SK-N-SH (cell line): ENCODE measurements around the gene VN1R2. TPM values are rescaled to one million over a fixed set of nuclear protein-coding genes. Genes with fewer than 3 reads are reported as not detected.
"Not testable (repeated sequence)": the region's sequence is repeated elsewhere in the genome, so short reads cannot be mapped to it uniquely, and the experiment has no call there.

Source experiments
- CTCF ChIA-PET: fragments of 300-600, 350-600 bp; formaldehyde crosslinking; extraction: SDS; loops from one replicate; lab custom pipeline; 2021; lab: Yijun Ruan, JAX
- POLR2A ChIA-PET: fragments of 350-600 bp; sonication (Branson Sonifier 250); formaldehyde crosslinking; extraction: SDS; loops from one replicate; lab custom pipeline; 2020; ENCODE audit warnings: antibody characterized with exemption, inconsistent platforms; lab: Yijun Ruan, JAX
- DNase-seq: peaks from one replicate; pipeline ENCODE4 v3.0.0; 2012
- H2AFZ ChIP-seq: fragments of 200-600 bp; sonication (generic); 2 replicates; pipeline ENCODE4 v1.8.1; 2016; ENCODE audit warnings: antibody characterized with exemption, mild to moderate bottlenecking, low read depth
- H3F3A ChIP-seq: fragments of 200-600 bp; sonication (generic); replicated peaks from 2 replicates; pipeline ENCODE3; 2016; ENCODE audit warnings: antibody characterized with exemption, mild to moderate bottlenecking; ENCODE audit not compliant: insufficient read depth
- H3K27ac ChIP-seq, 2 experiments: fragments of 200-500 bp in 1 of 2; fragments of 200-600 bp in 1 of 2; sonication (Bioruptor generic) in 1 of 2; sonication (generic), shearing (Covaris generic) in 1 of 2; 2 replicates each; pipeline versions ENCODE4 v1.5.1 to v1.6.1; 2014 to 2016; ENCODE audit warnings: low read depth in 2 of 2, inconsistent platforms in 1 of 2, low read length in 1 of 2, mild to moderate bottlenecking in 1 of 2, mixed read lengths in 1 of 2
- H3K27me3 ChIP-seq: fragments of 200-600 bp; sonication (generic), shearing (Covaris generic); 2 replicates; pipeline ENCODE4 v1.6.1; 2016; ENCODE audit warnings: mixed run types; ENCODE audit not compliant: insufficient read depth
- H3K36me3 ChIP-seq, 2 experiments: fragments of 200-500 bp in 1 of 2; fragments of 200-600 bp in 1 of 2; sonication (Bioruptor generic) in 1 of 2; sonication (generic) in 1 of 2; replicated peaks in 1 of 2; 2 replicates each; pipeline versions ENCODE3 to v1.5.1; 2014 to 2016; ENCODE audit warnings: low read length in 1 of 2, mild to moderate bottlenecking in 1 of 2; ENCODE audit not compliant: insufficient read depth in 2 of 2, control insufficient read depth in 1 of 2
- H3K4me1 ChIP-seq, 2 experiments: fragments of 200-500 bp in 1 of 2; fragments of 200-600 bp in 1 of 2; sonication (Bioruptor generic) in 1 of 2; sonication (generic), shearing (Covaris generic) in 1 of 2; 2 replicates each; pipeline versions ENCODE4 v1.5.1 to v1.6.1; 2014 to 2016; ENCODE audit warnings: low read depth in 1 of 2, low read length in 1 of 2, mixed run types in 1 of 2; ENCODE audit not compliant: insufficient read depth in 2 of 2, control insufficient read depth in 1 of 2
- H3K4me2 ChIP-seq: fragments of 200-600 bp; sonication (generic), shearing (Covaris generic); 2 replicates; pipeline ENCODE4 v1.6.1; 2017; ENCODE audit warnings: mixed run types
- H3K4me3 ChIP-seq, 2 experiments: fragments of 200-500 bp in 1 of 2; fragments of 200-600 bp in 1 of 2; sonication (Bioruptor generic) in 1 of 2; sonication (generic), shearing (Covaris generic) in 1 of 2; 2 replicates each; pipeline versions ENCODE4 v1.5.1 to v1.8.1; 2014 to 2016; ENCODE audit warnings: low read depth in 2 of 2, inconsistent platforms in 1 of 2, low read length in 1 of 2, mild to moderate bottlenecking in 1 of 2, mixed read lengths in 1 of 2, moderate library complexity in 1 of 2
- H3K79me2 ChIP-seq: fragments of 200-600 bp; sonication (generic); 2 replicates; pipeline ENCODE4 v1.8.1; 2017; ENCODE audit warnings: mild to moderate bottlenecking; ENCODE audit not compliant: insufficient read depth
- H3K9ac ChIP-seq: fragments of 200-600 bp; sonication (generic); 2 replicates; pipeline ENCODE4 v1.6.1; 2017; ENCODE audit warnings: mixed run types
- H3K9me2 ChIP-seq: fragments of 200-600 bp; sonication (generic); 2 replicates; pipeline ENCODE4 v1.6.1; 2017; ENCODE audit warnings: mixed run types
- H3K9me3 ChIP-seq: fragments of 200-600 bp; sonication (generic); 2 replicates; pipeline ENCODE4 v1.6.1; 2017; ENCODE audit warnings: mixed run types, mild to moderate bottlenecking, moderate library complexity
- H4K20me1 ChIP-seq: fragments of 200-600 bp; sonication (generic); 2 replicates; pipeline ENCODE4 v1.6.1; 2017; ENCODE audit warnings: mild to moderate bottlenecking, mixed run types; ENCODE audit not compliant: insufficient read depth
- EP300 ChIP-seq, 2 experiments: IDR thresholded peaks; 2 replicates each; pipeline versions ENCODE4 v1.4.0 to v1.6.1; 2012; ENCODE audit warnings: borderline replicate concordance in 1 of 2, low read depth in 1 of 2, low read length in 1 of 2
- EZH2phosphoT487 ChIP-seq: fragments of 200-600 bp; sonication (generic); IDR thresholded peaks from 2 replicates; pipeline ENCODE4 v1.6.1; 2017; ENCODE audit warnings: low read depth, mixed run types, mild to moderate bottlenecking, antibody characterized with exemption, moderate library complexity, borderline replicate concordance
- FOXJ3 ChIP-seq: sonication (generic); formaldehyde crosslinking; IDR thresholded peaks from 2 replicates; pipeline ENCODE4 v1.5.1; 2020; ENCODE audit warnings: mild to moderate bottlenecking, missing genetic modification reagents
- FOXM1 ChIP-seq: IDR thresholded peaks from 2 replicates; pipeline ENCODE4 v1.4.0; 2012; ENCODE audit warnings: low read depth, mild to moderate bottlenecking
- GABPA ChIP-seq: IDR thresholded peaks from 2 replicates; pipeline ENCODE4 v1.4.0; 2012; ENCODE audit warnings: low read depth, mild to moderate bottlenecking
- MEF2A ChIP-seq: IDR thresholded peaks from 2 replicates; pipeline ENCODE4 v1.4.0; 2012; ENCODE audit warnings: low read depth, borderline replicate concordance
- MXI1 ChIP-seq: IDR thresholded peaks from 2 replicates; pipeline ENCODE4 v1.6.1; 2012; ENCODE audit warnings: mild to moderate bottlenecking, low read depth, low read length, improper control_type of control experiment
- NFIC ChIP-seq: IDR thresholded peaks from 2 replicates; pipeline ENCODE4 v1.4.0; 2012; ENCODE audit warnings: borderline replicate concordance
- POLR2AphosphoS5 ChIP-seq: IDR thresholded peaks from 2 replicates; pipeline ENCODE4 v1.6.1; 2012; ENCODE audit warnings: low read depth, low read length
- RCOR1 ChIP-seq: fragments of 150-350 bp; IDR thresholded peaks from 2 replicates; pipeline ENCODE4 v1.6.1; 2017; ENCODE audit warnings: antibody characterized with exemption, low read length
- RFX5 ChIP-seq: IDR thresholded peaks from 2 replicates; pipeline ENCODE4 v1.6.1; 2012; ENCODE audit warnings: mild to moderate bottlenecking, improper control_type of control experiment, low read length
- RXRA ChIP-seq: IDR thresholded peaks from 2 replicates; pipeline ENCODE4 v1.4.0; 2012; ENCODE audit warnings: low read depth, mild to moderate bottlenecking, borderline replicate concordance
- SMC3 ChIP-seq: IDR thresholded peaks from 2 replicates; pipeline ENCODE4 v1.6.1; 2012; ENCODE audit warnings: low read depth, low read length, improper control_type of control experiment
- TAF1 ChIP-seq: IDR thresholded peaks from 2 replicates; pipeline ENCODE4 v1.6.1; 2012; ENCODE audit warnings: low read depth, mild to moderate bottlenecking, low read length, moderate library complexity, borderline replicate concordance
- TCF12 ChIP-seq: IDR thresholded peaks from 2 replicates; pipeline ENCODE4 v1.4.0; 2012
- TEAD4 ChIP-seq: IDR thresholded peaks from 2 replicates; pipeline ENCODE4 v1.4.0; 2012; ENCODE audit warnings: mild to moderate bottlenecking, borderline replicate concordance; ENCODE audit not compliant: insufficient read depth
- YY1 ChIP-seq: IDR thresholded peaks from 2 replicates; pipeline ENCODE4 v1.4.0; 2012; ENCODE audit warnings: low read depth, mild to moderate bottlenecking
- WGBS: methylation state at CpG from one replicate; pipeline ENCODE4 v1.1.6; 2017; ENCODE audit warnings: low lambda C conversion rate; 5-methylcytosine and 5-hydroxymethylcytosine counted together
- polyA plus RNA-seq, 3 experiments: library from polyadenylated mRNA; depleted of rRNA; stranded (reverse); fragments of >200 nt; gene quantifications; 2 replicates each; pipeline ENCODE4 v1.2.3, GENCODE V29; 2012
- TF ChIP-seq, protein P1 (sequence below): fragments of 150-350 bp; IDR thresholded peaks from 2 replicates; pipeline ENCODE4 v1.6.1; 2017; ENCODE audit warnings: antibody characterized with exemption, low read length, low read depth, borderline replicate concordance
- TF ChIP-seq, protein P2 (sequence below): IDR thresholded peaks from 2 replicates; pipeline ENCODE4; 2012

The VN1R2 gene
- polyA plus RNA-seq, 1 of the 3 experiments (the other 2 are of a cell fraction) = not detected

DNA sequence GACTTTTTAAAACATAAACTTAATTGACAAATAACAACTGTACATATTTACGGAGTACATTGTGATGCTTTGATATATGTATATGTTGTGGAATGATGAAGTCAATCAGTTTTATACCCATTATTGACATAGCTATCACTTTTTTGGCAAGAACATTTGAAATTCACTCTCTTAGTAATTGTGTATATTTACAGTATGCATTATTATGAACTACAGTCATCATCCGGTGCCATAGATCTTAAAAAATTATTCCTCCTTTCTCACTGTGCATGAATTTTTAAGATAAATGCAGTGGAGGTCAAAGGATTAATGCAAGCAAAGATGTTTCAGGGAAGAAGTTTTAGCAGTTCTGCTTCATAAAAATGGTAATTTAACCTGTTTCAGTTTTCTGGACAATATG, 17.4 kb downstream of the VN1R2 start:
- Histone ChIP-seq H3K4me2 (no peak overlapping the region), H3K27me3 (no peaks in the 10 kb centered on the region; the same call in 1 of the 2 replicates), H3F3A (no peaks in the 10 kb centered on the region), H3K79me2 (no peaks in the 10 kb centered on the region), H3K4me3 (no peak overlapping the region), H3K36me3 (no peaks in the 10 kb centered on the region), H2AFZ (no peak overlapping the region), H3K4me1 (no peaks in the 10 kb centered on the region), H3K27ac (no peak overlapping the region), H3K9me2 (no peaks in the 10 kb centered on the region), H4K20me1 (no peaks in the 10 kb centered on the region), H3K9ac (no peak overlapping the region), H3K9me3 (no peaks in the 10 kb centered on the region)
- no peak for DNase-seq
- POLR2A ChIA-PET = no interaction called here
- CTCF ChIA-PET = no interaction called here
- 26% methylated on average over 2 of the region's 2 CpGs for WGBS
- TF ChIP-seq RCOR1 (no peak), RXRA (no peak), FOXM1 (no peak), EZH2phosphoT487 (no peak), EP300 (IDR thresholded peaks at IDR 0.05; ENCODE audit: borderline replicate concordance in 1 of 2, low read depth in 1 of 2, low read length in 1 of 2) (no peak), TCF12 (no peak), POLR2AphosphoS5 (no peak), NFIC (no peak), TAF1 (no peak), FOXJ3 (CRISPR knock-in tag) (no peak), TEAD4 (no peak), SMC3 (no peak), GABPA (no peak), MEF2A (no peak), RFX5 (no peak), MXI1 (no peak), YY1 (no peak)
- TF ChIP-seq, protein P1, sequence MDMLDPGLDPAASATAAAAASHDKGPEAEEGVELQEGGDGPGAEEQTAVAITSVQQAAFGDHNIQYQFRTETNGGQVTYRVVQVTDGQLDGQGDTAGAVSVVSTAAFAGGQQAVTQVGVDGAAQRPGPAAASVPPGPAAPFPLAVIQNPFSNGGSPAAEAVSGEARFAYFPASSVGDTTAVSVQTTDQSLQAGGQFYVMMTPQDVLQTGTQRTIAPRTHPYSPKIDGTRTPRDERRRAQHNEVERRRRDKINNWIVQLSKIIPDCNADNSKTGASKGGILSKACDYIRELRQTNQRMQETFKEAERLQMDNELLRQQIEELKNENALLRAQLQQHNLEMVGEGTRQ = no peak
- TF ChIP-seq, protein P2, sequence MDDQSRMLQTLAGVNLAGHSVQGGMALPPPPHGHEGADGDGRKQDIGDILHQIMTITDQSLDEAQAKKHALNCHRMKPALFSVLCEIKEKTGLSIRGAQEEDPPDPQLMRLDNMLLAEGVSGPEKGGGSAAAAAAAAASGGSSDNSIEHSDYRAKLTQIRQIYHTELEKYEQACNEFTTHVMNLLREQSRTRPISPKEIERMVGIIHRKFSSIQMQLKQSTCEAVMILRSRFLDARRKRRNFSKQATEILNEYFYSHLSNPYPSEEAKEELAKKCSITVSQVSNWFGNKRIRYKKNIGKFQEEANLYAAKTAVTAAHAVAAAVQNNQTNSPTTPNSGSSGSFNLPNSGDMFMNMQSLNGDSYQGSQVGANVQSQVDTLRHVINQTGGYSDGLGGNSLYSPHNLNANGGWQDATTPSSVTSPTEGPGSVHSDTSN = no peak

DNA sequence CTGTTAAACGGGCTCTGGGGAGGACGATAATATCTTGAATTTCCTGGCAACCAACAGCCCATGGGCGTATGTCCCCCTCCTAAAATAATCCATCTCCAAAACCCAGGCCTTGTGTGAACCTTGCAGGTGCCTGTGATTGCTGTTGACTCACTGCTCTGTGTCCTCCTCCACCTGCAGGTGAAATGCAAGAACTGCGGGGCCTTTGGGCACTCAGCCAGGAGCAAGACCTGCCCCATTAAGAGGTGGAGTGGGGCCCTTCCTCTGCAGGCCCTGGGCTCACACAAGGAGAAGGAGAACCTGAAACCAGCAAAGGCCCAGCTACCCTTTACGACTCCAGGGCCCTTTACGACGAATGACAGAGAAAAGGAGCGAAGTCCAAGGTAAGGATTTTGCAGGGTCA, 23.9 kb downstream of the VN1R2 start:
- DNase-seq, H3K79me2 ChIP-seq, H2AFZ ChIP-seq, H3F3A ChIP-seq, POLR2A ChIA-PET, H3K4me3 ChIP-seq, H3K36me3 ChIP-seq, H3K9ac ChIP-seq, H3K9me3 ChIP-seq, CTCF ChIA-PET, H4K20me1 ChIP-seq, H3K27ac ChIP-seq, H3K9me2 ChIP-seq, H3K27me3 ChIP-seq, H3K4me2 ChIP-seq, H3K4me1 ChIP-seq: not testable (repeated sequence)
- 0% methylated on average over 1 of the region's 8 CpGs for WGBS
